PC-3 (cell line): ENCODE data around the gene STN1.

Source experiments
- CTCF ChIP-seq: fragments of 300-600 bp; sonication (generic); conservative IDR thresholded peaks from 2 replicates; pipeline ENCODE4 v1.5.1; 2017; ENCODE audit warnings: antibody characterized with exemption, low read depth, mild to moderate bottlenecking, low read length
- EZH2phosphoT487 ChIP-seq: fragments of 300-600 bp; sonication (generic); IDR thresholded peaks from 2 replicates; pipeline ENCODE4 v1.6.1; 2018; ENCODE audit warnings: mild to moderate bottlenecking, antibody characterized with exemption, low read length, borderline replicate concordance

- TF ChIP-seq CTCF (no peak), EZH2phosphoT487 (no peak)
Measured at GRCh38 chr10:103872137-103872931, 45.6 kb downstream of the STN1 start.
